A549 treated with DMSO at 1 μM for 4 hours (cell line): ENCODE results near the gene IGSF6. TPM values are rescaled to one million over a fixed set of nuclear protein-coding genes. Genes with fewer than 3 reads are reported as not detected.

Experiments used
- total RNA-seq: library from RNA; stranded (reverse); fragments of 200-300 nt; extraction: Qiagen RNA extraction; gene quantifications from 5 replicates; pipeline ENCODE4 v1.2.3, GENCODE V29; 2022; ENCODE audit warnings: low read depth

IGSF6 gene, protein sequence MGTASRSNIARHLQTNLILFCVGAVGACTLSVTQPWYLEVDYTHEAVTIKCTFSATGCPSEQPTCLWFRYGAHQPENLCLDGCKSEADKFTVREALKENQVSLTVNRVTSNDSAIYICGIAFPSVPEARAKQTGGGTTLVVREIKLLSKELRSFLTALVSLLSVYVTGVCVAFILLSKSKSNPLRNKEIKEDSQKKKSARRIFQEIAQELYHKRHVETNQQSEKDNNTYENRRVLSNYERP
- total RNA-seq = not detected in 5 replicates

DNA sequence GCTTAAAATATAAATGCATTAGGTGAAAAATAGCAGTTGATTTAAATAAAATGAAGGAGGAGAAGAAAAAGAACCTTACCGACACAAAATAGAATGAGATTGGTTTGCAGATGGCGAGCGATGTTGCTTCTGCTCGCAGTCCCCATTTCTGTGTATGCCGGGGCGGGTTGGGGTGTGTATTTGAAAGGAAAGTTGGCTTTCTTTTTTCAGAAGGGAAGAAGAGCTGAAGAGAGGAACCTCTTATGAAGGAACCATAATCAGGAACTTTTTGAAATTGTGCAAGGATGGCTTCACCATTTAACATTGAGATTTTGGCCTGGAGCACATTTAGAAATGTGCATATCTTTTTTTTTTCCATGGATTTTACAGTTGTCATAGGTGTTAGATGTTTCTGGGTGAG lies at the start of gene IGSF6:
IGSF6 (minus strand) TSS at position 156 of the 400 bp plus-strand sequence; CDS start at position 146, 10 bp downstream.

DNA sequence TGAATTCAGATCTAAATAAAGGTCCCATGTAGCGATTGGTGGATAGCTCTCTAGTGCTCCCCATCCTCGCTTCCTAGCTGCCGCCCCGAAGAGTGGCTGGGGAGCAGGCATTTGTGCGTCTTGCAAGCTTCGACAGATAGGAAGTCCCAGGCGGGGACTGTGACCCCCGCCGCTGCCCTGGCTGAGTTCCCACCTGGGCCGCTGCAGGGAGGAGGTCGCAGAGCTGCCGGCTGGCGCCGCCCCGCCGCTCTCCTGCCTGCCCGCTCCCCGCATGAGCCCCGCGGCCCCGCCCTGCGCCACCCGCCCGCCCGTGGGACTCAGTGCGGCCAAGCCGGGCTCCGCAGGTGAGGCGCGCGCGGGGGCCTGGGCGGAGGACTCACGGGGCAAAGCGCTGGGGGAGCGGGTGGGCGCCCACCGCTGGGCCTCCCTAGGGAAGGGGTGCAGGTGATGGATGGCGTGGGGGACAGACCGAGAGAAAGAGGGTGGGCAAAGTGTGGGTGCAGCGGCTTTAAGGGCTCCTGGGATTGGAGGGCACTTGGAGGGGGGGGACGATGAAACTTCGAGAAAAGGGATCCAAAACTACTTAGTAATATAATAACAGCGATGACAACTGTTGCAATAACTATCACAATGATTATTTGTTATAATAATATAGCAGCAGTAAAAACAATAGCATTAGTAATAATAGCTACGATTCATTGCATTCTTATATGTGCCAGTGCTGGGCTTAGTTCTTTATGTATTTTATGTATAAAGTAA lies 11.7 kb upstream of the IGSF6 start, which contains the start of gene OTOA:
OTOA (plus strand) TSS at position 80 of the 759 bp plus-strand sequence. CDS start 14,547 bp downstream, outside the sequence.

DNA sequence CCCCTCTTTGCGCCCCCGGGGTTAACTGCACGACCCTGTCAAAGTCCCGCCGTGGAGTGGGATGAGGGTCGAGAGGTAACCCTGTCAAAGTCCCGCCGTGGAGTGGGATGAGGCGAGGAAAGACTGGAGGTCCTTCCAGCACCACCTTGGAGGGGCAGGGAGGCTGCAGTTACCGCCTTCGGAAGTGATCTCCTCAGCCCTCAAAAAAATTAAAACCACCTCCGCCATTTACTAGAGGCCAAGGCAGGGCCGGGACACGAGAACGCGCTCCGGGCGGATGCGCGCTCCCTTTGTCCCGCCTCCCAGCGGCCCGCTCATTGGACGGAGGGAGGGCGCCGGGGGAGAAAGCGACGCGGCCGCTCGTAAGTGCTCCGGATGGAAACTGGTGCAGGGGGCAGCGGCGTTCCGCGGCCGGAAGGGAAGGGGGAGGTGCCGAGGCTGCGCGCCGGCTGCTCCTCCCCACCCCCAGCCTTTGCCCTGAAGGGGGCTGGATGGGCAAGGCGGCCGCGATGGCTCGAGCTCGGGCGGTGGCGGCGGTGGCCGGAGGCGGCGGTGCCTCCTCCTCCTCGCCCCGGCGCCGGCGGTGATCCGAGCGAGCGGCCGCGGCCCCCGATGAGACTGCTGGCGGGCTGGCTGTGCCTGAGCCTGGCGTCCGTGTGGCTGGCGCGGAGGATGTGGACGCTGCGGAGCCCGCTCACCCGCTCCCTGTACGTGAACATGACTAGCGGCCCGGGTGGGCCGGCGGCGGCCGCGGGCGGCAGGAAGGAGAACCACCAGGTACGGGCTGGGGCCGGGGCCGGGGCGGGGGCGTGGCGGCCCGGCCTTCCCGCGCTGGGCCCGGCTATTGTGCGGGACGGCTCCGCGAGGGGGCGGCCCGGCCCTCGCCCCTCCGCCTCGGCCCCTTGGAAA lies 53.0 kb downstream of the IGSF6 start, which contains the start of gene METTL9:
METTL9 (plus strand) TSS at position 456 of the 909 bp plus-strand sequence; CDS start at position 613, 157 bp downstream.

Other genes with a start within 250 kb of the IGSF6 start
- gene METTL9, start 53.0 kb downstream of the IGSF6 start, total RNA-seq = 87.6 to 111 TPM (median 99.9 TPM) in 5 replicates
- 0.05 TPM in 1 of 5 replicates, not detected in the others for gene OTOA, start 11.4 kb upstream of the IGSF6 start, total RNA-seq
- 23.4 to 39.4 TPM (median 26.2 TPM) in 5 replicates for gene NPIPB4, start 205.1 kb upstream of the IGSF6 start, total RNA-seq